ENCODE data around the gene ZFYVE19. TPM values are rescaled to one million over a fixed set of nuclear protein-coding genes. Genes with fewer than 3 reads are reported as not detected.

Gene ZFYVE19, protein sequence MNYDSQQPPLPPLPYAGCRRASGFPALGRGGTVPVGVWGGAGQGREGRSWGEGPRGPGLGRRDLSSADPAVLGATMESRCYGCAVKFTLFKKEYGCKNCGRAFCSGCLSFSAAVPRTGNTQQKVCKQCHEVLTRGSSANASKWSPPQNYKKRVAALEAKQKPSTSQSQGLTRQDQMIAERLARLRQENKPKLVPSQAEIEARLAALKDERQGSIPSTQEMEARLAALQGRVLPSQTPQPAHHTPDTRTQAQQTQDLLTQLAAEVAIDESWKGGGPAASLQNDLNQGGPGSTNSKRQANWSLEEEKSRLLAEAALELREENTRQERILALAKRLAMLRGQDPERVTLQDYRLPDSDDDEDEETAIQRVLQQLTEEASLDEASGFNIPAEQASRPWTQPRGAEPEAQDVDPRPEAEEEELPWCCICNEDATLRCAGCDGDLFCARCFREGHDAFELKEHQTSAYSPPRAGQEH
- total RNA-seq = 26.0 TPM

DNA sequence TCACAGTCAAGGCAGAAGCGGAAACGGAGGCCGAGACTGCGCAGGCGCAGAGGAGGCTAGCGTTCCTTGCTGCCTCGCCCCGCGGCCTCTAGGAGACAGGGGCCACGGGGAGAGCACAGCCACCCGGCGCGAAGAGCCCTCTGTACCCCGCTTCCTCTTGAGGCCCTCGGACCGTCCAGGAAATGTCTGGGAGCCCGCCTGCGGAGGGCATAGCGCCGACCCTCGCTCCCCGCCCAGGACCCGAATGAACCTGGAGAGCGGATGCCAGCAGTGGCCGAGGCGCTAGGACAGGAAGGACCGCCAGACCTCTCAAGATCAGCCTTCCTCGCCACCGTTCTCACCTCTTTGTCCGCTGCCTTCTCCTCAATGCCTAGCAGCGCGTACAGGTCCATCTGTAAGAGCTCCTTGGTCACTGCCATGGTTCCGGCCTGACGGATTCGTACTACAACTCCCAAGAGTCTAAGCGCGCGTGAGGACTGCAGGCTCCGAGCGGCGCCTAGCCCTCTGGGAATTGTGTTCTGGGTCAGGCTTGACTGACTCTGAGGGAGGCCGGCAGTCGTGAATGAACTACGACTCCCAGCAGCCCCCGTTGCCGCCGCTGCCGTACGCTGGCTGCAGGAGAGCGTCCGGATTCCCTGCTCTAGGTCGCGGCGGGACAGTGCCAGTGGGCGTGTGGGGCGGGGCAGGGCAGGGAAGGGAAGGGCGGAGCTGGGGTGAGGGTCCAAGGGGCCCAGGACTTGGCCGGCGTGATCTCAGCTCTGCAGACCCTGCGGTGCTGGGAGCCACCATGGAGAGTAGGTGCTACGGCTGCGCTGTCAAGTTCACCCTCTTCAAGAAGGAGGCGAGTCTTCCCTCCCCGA, at the start of gene ZFYVE19, which contains the start of gene DNAJC17:
ZFYVE19 (plus strand) TSS at position 62 of the 860 bp plus-strand sequence; CDS start at position 563, 501 bp downstream.
DNAJC17 (minus strand) TSS at position 446 of the 860 bp plus-strand sequence; CDS start at position 419, 27 bp downstream.
- DNase-seq (ENCODE audit: low spot score) = peak; percentile 96

DNA sequence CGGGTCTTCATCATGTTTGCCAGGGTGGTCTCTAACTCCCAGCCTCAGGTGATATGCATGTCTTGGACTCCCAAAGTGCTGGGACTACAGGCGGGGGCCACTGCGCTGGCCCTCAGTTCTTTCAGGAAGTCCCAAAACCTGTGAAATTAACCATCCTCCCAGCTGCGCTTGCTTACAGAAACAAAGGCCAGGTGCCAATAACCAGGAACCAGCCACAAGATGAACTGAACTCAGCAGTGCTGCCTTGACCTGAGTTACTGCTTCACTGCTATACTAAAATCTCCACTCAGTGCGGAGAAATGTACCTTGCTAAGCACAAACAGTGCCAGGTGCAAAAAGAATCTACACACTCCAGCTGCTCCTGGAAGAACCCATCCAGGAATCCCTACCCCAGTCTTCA, 46.9 kb upstream of the ZFYVE19 start:
- DNase-seq (ENCODE audit: low spot score) = no peak

DNA sequence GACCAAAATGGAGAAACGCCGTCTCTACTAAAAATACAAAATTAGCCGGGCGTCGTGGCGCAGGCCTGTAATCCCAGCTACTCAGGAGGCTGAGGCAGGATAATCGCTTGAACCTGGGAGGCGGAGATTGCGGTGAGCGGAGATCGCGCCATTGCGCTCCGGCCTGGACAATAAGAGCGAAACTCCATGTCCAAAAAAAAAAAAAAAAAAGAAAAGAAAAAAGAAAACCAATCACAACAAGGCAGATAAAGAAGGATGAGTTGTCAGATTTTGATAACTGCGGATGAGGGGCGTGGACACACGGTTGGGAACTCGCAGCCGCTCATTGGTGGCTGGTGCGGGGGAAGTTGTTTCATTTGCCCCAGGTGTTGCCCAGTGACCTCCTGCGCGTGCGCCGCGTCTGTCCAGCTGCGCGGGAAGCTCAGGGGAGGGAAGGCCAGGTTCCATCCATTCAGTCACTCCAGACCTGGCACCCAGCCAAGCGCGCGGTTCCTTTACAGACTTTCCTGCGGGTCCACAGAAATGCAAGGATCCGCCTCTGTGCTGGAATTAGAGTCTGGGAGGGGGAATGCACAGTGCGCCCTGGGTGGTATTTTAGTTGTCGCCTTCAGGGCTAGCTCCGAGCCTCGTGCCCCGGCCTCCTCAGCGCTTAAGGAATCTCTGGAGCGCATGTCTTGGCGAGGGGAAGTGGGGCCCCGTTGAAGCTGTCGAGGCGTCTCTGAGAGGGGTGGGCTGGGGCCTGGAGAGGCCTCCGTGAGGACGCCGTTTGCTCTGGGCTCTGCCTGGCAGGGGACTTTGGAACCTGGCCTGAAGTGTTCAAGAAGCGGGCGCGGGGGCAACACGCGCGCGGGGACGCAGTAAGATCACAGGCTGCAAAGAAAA, 43.7 kb upstream of the ZFYVE19 start:
- DNase-seq (ENCODE audit: low spot score) = peak; percentile 80

DNA sequence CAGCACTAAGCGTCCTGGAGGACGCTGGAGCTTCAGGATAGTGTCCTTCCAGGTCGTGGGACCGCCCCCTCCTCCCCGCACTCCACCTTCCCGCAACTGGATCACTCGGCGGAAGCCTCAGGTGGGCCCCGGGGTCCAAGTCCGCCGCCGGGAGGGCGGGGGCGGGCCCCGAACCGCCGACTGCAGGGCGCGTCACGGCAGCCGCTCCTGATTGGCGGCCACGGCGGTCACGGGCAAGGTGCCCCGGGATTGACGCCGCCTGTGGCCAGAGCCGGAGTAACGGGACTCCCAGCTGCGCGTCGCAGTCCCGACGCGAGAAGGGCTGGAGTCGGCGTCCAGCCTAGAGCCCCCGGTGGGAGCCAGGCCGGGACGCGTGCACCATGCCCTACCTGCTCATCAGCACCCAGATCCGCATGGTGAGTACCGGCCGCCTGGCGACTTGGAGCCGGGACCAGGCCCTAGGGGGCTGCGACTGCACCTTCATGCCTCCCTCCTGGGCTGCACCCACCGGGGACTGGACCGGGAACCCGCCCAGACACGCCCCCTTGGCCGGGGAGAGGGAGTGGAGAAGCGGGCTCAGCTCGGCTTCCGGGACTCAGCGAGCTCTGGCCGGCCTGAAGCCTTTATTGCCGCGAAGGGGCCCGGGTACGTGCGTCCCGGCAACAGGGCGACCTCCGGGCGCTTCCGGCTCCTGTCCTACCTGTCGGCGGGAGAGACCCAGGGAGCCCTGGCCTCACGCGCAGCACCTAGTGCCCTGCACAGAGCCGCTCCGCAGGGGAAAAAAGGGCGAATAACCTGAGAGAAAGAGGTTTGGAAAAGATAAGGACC, 42.9 kb upstream of the ZFYVE19 start, which contains the start of gene GCHFR:
GCHFR (plus strand) TSS at position 268 of the 828 bp plus-strand sequence; CDS start at position 381, 113 bp downstream.
- DNase-seq (ENCODE audit: low spot score) = peak; percentile 85

DNA sequence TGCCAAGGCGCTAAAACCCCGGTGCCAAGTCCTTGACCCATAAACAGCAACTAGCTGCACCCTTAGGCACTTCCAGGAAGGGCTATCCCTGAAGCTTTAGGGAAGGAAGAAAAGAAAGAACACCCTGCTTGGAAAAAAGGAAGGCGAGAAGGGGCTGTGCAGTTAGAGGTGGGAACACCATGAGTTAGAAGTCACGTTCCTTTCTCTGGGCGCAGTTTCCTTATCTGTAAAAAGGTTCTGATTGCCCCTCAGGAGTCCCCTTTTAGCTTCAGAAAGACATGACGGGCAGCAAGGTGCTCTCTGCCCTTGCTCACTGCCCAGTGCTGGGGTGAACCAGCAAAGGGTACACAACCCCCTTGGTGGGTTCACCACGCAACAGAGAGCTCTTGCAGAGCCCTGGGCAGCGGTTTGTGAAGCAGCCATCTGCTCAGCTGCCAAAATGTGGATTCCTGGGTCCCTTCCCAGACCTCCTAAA, 42.2 kb upstream of the ZFYVE19 start:
- DNase-seq (ENCODE audit: low spot score) = no peak

DNA sequence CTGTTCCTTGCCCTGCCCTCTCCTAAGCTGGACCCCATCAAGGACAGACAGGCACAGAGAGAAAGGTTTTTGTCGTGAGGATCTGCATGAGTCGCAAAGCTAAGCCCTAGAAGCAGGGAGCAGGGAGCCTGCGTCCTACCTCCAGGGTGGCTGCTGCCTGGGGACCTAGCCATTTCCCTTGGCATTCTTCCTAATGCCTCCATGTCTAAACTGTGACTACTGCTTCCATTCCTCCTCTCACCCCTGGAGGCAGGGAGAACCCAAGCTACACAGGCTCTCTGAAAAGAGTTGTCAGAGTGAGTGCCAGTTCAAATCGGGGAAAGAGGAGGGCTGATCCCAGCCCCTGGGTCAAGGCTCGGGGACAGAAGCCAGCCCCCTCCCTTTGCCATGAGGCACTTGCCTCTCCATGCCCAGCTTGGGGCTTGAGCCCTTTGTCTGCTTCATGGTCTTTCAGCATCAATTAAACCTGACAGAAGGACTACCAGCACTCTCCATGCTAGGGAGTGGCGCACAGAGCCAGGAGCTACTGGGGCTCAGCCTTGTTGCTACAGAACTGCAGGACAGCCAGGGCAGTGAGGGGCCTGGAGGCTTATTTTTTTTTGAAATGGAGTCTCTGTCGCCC, 40.6 kb upstream of the ZFYVE19 start:
- no peak for DNase-seq (ENCODE audit: low spot score)

DNA sequence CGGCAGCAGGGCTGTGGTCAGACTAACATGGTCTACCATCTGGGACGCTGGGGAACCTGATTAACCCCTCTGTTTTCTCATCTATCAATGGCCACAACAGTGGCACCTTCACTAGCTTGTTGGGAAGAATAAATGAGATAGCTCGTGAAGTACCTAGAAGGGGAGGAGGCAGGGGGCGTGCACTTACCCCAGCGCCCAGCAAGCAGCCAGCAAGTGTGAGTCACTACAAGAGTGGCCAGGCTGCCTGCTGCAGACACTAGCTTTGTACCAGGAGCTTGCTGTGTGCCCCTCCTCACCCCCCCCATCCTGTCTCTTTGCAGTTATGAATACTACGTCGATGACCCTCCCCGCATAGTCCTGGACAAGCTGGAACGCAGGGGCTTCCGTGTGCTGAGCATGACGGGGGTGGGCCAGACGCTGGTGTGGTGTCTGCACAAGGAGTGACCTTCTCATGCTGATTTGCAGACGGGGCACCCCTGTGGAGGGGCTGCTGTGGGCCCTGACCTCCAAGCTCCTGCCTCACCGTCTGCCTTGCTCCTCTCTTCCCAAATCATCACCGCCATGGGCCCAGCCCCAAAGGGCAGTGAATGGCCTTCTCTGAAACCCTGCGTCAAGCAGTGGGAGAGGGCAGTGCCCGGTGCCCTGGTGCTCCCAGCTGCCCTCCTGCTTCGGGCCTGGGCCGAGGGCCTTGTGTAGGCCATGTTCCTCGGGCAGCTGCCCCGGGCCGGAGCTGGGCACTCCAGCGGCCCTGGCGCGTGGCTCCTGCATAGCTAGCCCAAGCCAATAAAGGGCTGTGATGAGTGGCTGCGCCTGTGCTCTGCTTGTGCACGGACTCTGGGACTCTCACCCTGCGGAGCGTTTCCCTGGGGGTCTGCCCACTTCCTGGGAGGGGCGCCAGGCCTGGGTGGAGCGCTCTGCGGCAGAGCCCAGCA, 39.7 kb upstream of the ZFYVE19 start:
- DNase-seq (ENCODE audit: low spot score) = no peak

DNA sequence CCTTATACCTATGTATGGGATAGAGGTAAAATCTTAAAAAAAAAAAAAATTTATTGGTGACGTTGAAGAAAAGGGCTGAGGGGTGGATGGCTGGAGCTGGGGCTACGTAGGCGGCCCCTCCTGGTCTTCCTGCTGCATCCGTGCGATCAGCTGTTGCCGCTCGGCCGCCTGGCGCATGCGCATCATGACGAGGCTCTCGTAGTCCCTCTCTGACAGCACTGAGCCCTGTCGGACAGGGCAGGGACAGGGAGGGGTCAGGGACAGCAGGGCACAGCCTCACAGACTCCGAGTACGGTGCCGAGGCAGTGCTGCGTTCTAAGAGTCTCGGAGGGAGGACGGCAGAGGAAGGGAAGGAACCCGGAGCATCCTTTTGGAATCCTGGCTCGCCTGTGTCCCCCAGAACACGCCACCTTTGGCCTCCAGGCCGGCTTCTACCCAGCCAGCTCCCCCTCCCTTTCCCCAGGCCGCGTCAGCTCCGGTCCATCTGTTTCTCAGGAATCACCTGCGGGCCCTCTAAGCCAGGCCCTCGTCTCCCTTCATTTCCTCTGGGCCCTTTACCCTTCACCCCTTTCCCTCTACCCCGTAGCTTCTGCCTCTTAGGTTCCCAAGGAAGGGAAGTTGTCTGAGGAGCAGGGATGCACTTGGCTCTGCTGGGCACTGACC, 38.9 kb upstream of the ZFYVE19 start:
- DNase-seq (ENCODE audit: low spot score) = no peak

DNA sequence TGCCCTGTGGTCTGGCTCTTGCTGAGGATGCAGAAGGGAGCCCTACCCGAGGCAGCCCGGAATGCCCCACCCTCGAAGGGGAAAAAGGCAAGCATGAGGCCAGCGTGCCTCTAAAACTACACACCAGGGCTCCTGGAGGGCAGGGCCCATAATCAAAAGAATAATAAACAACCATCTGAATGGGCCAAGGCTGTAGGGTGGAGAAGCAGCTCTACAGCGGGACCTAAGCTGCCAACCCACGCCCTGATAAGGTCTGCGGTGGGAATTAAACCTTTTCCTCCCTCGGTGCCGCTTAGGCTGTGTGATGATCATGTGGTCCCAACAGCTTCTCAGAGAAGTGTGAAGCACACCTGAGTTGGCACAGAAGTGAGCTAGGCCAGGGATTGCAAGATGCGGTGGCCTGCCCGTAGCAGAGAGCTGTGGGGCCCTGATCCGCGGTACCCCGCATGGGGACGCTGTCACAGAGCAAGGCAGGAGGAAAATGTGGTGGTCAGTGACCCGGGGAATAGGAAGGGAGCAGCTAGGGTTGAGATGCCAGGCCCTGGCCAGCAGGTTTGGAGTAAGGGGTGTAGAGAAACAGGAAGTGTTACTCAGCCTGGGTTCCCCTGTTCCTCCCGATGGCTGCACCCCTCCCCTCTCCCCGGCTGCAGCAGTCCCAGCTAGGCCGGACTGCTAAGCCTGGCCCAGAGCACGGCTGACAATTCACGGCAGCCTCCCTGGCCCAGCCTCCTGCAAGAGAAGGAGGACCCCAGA, 38.2 kb upstream of the ZFYVE19 start:
- no peak for DNase-seq (ENCODE audit: low spot score)

DNA sequence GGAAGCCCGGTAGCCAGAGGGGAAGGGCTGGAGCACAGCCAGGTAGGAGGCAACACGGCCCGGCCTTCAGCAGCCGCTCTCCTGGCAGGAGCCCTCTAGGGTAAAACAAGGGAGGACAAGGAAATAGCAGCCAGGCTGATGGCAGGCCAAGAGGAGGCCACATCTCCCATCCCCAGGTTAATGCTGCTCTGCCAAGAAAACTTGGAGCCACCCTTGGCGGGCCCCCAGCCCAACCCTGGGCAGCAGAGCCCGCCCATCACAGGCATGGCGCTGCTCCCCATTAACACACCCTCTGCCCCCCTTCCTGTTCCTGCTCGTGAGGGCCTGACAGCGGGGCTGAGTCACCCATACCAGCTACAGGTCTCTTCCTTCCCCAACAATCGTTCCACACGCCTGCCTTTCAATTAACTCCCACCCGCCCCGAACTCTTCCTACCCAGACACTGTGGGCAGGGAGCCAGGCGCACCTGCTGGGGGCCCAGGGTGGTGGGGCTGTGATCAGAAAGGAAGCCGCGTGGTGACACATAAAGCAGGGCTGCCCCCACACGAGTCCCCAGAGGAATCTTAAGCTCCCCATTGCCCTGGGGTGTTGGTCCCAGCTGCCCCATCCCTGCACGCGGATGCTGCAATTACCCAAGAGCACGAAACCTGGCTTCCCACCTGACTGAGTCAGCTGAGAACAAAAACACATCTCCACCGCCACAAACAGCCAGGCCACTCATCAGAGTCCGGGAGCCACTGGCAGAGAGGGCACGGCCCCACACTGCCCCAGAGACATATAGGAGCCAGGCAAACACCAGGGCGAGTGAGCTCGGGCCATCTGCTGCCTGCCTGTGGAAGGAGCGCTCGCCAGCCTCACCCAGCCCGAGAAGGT, 37.4 kb upstream of the ZFYVE19 start, which contains the start of gene C15orf62:
C15orf62 (plus strand) TSS at position 707 of the 873 bp plus-strand sequence. CDS start 516 bp downstream, outside the sequence.
- DNase-seq (ENCODE audit: low spot score) = peak; percentile 88

DNA sequence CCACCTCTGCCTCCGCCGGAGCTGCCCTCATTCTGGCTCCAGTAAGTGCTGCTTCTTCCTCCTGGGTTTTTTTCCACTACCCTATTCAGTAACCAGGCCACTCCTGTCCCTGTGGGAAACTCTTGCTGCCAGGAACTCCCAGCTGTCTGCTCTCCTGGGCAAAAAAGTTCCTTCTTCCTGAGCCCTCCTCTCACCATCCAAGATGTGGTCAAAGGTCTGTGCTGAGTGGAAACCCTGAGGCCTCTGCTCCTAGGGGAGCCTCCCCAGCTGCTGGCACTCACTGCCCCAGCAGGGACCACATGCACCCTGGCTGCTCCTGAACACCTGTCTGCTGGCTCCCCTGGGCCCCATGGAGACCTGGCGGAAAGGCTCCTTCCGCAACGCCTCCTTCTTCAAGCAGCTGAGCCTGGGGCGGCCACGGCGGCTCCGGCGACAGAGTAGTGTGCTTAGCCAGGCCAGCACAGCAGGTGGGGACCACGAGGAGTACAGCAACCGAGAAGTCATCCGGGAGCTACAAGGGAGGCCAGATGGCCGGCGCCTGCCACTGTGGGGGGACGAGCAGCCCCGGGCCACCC, 36.7 kb upstream of the ZFYVE19 start:
- DNase-seq (ENCODE audit: low spot score) = no peak

DNA sequence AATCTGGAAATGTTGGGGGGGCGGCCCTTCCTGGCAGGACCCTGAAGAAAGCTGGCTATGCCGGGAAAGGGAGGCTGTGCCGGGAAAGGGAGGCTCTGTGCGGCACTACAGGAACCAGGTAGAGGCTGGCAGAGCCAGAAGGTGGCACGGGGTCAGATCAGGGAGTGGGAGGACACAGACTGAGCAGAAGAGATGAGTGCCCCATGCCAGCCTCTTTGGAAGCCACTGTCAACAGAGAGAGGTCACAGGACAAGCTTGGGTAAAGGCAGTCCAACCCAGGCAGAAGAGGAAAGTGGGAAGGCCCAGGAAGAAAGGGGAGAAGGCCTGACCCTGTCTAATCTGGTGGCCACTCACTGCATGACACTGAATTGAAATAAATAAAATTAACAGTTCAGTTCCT, 35.6 kb upstream of the ZFYVE19 start:
- DNase-seq (ENCODE audit: low spot score) = no peak

DNA sequence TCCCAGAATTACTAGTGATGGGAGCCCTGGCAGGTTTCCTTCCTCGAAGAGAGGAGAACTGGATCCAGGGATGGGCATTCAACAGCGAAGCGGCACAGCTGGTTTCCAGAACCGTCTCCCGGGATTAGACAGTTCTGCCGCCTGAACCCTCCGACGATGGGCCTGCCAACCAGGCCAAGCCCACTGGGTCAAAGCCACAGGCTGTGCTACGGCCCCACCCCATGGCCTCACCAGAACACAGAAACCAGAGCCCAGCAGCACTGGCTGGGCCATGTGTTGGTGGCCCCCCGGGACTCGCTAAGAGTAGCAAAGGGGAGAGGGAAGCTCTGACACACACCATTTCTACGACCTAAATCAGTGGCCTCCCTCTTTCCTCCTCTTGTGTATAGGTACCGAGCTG, 34.9 kb upstream of the ZFYVE19 start:
- DNase-seq (ENCODE audit: low spot score) = no peak

DNA sequence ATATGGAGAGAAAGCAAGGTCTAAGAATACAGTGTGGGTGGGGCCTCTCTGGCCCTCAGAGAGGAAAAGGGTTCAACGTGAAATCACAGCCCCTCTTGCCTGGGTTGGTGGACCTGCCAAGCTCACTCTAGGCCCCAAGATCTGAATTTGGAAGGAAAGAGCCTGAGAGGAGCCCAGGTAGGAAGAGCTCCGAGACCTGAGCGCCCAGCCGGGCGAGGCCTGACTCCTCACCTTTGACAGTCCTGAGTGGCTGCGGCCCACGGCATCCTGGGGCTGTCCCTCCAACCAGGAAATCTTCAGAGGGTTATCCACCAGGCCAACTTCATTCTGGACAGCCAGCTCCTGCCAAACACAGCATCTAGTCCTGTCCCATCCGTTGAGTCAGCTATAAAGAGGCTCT, 33.4 kb upstream of the ZFYVE19 start:
- DNase-seq (ENCODE audit: low spot score) = no peak

DNA sequence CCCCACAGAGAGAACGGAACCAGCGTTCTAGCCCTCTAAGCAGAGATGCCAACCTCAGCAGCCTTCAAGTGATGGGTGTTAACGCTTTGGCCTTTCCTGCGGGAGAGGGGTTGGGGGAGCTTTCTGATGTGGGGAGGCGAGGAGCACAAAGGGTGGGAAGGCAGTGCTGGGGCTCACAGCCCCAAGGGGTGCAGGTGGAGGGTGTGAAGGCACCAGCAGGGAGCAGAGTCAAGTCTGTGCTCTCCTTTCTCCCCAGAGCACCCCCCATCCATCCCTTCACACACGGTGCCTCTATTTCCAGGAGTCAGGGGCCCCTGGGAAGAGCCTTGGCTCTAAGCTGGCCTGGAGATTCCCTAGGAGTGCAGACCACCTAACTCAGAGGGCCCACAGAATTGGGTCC, 33.0 kb upstream of the ZFYVE19 start:
- no peak for DNase-seq (ENCODE audit: low spot score)

DNA sequence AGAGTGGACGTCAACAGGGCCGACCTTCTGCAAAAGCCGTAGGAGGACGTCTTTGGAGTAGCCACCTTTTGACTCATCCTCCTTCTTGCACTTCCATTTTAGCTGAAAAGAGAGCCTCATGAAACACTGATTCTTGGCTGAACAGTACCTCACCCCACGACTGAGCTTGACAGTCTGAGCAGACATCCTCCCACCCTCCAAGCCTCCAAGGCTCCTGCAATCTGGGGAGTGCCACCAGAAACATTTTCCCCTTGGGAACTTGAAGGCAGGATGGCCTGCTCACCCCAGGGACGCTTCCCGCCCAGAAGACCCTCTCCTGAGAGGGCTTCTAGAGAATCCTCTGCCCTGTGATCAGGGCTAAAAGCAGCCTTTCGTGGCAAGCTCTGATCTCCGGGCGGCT, 31.9 kb upstream of the ZFYVE19 start:
- no peak for DNase-seq (ENCODE audit: low spot score)

All from ureter (tissue), 1 donor.